Measurements from ENCODE around the gene MYBPC3.

The MYBPC3 gene

DNA sequence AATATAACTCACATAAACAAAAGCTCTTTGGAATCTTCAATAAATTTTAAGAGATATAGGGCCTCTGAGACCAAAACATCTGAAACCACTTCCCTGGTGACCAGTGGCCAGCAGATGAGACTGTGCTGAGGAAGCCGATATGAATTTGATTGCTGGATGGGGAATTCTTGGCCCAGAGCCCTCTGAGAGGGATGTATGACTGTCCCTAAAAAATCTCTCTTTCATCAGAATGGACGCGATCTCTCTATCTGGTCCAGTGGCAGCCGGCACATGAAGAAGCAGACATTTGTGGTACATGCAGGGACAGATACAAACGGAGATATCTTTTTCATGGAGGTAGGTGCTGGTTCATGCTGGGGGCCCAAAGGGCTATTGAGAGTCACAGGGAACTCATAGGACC, 37.5 kb downstream of the MYBPC3 start:
- DNase-seq: no peak

DNA sequence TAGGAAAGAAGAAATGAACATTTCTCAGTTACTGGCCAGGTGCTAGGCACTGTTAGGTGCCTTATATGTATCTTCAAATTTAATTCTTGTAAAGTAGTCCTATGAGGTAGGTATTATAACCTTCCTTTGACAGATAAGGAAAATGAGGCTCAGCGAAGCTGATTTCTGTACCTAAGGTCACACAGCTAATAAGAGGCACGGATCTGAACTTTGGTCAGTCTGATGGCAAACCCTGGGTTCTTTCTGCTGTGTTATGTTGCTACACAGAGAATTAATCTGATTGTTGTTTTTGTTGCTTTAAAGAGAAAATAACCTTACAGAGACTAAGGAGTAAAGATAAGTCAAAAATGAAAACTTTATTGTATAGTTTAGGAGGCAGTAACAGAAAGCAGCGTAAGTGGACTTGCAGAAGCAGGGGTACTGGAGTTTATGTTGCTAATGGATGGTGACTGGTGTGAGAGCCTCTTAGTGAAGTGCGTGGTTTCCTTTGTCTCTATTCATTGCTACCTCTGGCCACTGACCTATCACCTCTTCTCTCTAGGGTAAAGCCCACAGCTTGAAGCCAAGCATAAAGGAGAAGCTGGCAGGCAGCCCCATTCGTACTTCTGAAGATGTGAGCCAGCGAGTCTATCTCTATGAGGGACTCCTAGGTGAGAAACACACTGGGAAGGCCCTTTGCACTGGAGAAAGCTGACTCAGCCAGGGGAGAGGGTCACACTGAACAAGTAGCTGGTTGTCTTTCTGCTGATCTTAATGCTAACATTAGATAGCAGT, 44.3 kb downstream of the MYBPC3 start:
- DNase-seq: no peak

DNA sequence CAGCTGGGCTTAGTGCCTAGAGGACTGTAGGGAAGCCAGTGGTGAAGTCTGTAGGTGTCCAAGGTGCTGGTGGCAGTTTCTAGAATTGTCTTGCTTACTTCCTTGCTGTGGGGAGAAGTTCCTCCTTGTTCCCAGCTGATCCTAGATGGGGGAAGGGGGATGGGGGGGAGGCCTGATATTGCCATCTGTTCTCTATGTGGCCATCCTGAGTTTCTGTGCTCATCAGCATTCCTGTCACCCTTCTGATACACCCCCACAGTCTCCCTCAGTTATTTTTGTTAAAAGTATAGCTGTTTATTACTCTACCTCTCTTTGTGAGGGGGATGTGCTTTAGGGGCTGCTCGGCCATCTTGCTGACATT, 46.0 kb downstream of the MYBPC3 start:
- DNase-seq: no peak

DNA sequence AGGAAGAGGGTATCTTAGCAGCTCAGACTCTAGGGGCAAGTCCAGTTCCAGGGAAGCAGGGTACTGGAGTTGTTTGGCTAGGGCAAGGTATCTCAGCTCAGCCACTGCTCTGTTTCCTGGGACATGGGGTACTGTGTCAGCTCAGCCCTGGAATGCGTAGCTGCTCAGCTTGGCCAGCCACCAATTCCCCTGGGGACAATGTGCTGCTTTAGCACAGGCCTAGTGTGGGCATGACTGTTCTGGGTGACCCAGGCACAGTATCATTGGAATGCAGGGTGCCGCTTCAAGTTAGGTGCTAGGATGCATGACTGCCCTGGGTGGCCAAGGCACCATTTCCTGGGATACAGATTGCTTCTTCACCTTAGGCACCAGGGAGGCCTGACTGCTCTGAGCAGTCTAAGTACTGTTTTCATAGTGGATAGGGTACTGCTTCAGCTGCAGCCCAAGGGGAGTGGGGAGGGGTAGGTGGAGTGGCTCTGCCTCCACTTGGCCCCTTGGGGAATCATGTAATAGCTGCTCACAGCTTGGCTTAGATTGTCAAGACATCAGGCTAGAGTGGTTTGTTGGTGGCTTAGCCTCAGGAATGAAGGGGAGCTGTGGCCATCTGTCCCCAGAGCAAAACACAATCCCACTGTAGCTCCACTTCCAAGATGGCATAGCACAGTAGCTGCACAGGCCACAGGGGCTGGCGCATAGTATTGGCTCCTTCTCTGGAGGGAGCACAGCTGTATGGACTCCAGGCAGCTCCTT, 46.6 kb downstream of the MYBPC3 start:
- DNase-seq: no peak

DNA sequence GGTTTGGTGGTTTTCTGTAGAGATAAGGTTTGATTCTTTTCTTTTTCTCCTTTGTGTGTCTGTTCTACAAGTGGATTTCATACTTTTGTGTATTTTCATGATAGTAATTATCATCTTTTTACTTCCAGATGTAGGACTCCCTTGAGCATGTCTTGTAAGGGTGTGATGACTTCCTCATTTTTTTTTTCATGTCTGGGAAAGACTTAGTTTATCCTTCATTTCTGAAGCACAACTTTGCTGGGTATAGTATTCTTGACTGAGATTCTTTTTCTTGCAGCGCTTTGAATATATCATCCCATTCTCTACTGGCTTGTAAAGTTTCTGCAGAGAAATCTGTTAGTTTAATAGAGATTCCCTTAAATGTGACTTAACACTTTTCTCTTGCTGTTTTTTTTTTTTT, 49.6 kb downstream of the MYBPC3 start:
- DNase-seq: no peak

DNA sequence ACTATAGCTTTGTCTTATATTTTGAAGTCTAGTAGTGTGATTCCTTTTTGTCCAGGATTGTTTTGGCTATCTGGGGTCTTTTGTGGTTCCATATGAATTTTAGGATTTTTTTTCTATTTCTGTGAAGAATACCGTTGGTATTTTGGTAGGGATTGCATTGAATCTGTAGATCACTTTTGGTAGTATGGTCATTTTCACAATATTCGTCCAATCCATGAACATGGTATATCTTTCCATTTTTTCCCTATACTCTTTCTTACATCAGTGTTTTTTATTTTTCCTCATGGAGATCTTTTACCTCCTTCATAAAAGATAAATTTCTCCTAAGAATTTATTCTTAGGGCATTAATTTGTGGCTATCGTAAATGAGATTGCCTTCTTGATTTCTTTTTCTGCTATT, 53.4 kb downstream of the MYBPC3 start:
- no peak for DNase-seq

DNA sequence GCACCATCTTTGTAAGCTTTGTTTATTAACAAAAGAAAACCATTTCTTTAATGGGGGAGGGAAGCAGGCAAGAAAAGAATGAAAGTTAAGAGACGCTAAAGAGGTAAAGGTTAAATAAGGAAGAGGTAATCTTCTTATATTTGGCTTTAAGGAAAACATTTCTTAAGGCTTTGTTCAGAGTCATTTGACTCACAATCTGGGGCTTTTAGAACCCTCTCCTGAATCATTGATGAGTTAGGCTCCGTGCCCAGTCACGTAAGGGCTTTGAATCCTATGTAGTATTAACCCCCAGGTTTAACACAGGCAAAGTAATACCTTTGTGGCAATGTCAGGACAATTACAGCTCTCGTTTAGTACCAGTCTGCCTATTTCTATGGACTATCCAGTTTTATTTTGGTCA, 56.5 kb downstream of the MYBPC3 start:
- no peak for DNase-seq

DNA sequence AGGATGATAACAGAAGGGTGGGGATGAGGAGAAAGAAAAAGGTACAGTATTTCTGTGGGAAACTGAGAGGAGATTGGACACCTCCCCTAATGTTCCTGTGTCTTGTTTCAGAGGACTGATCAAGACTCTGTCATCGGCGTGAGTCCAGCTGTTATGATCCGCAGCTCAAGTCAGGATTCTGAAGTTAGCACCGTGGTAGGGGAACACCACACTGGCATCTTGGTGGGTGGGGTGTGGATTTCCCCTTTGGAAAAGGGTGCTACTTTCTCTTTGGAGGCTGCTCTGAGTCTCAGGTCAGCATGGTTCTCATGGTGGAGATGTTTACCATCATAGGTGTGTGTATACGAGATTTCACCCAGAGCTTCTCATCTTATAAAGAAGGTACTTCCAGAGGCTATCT, 57.1 kb downstream of the MYBPC3 start:
- no peak for DNase-seq

DNA sequence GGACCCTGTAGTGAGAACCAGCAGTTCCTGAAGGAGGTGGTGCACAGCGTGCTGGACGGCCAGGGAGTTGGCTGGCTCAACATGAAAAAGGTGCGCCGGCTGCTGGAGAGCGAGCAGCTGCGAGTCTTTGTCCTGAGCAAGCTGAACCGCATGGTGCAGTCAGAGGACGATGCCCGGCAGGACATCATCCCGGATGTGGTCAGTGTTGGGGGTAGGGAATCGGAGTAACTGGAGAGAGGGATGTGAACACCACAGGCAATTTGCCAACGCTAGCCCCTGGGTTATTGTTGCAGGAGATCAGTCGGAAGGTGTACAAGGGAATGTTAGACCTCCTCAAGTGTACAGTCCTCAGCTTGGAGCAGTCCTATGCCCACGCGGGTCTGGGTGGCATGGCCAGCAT, 62.6 kb downstream of the MYBPC3 start:
- no peak for DNase-seq

DNA sequence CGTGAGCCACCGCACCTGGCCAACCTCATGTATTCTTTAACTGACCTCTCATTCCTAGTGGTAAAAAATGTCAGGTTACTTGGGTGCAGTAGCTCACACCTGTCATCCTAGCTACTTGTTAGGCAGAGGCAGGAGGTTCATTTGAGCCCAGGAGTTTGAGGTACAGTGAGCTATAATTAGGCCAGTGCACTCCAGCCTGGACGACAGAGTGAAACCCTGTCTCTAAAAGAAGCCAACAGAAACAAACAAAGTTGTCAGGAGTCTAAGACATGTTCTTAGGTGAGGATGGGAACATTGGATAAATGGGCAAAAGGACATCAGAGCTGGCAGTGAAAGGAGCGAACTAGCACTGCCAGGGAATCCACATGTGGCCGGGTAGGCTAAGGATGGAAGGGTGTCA, 64.4 kb downstream of the MYBPC3 start:
- no peak for DNase-seq

DNA sequence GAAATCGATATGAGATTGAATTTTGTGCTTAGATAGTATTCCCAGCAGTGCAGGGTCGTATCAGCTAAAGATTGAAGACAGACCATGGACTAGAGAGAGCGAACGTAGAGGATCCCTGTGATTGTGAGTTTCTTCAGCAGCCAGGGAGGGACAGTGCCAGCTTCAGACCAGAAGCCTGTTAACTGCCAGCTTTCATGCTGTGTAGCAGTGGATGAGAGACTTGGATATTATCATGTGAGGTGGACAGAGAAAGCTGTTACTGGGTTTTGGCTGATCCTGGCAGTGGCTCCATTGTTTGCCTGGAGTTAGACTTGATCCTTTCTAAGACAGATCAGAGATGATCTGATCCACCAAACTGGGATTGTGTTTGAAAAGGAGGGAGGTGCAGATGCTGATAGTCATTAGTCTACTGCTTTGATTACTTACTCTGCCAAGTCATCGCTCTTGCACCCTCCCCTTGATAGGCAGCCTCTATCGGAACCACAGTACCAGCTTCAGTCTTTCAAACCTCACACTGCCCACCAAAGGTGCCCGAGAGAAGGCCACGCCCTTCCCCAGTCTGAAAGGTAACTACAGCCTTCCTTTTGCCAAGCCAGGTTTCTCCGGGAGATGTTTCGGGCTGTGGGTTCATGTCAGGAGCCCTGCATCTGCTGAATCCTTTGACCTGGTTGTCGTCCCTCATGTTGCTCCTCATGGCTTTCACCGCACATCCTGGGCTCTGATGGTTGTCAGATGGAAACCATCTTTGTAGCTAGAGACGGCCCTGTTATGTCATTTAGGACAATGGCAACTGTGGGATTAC, 66.3 kb downstream of the MYBPC3 start:
- DNase-seq: no peak

DNA sequence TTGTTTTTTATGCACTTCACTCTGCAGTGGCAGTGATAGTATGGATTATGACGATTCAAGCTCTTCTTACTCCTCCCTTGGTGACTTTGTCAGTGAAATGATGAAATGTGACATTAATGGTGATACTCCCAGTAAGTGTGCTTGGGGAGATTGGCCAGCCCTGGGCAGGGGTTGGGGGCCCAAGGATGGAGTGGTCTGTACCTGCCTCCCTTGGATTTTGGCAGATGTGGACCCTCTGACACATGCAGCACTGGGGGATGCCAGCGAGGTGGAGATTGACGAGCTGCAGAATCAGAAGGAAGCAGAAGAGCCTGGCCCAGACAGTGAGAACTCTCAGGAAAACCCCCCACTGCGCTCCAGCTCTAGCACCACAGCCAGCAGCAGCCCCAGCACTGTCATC, 68.4 kb downstream of the MYBPC3 start:
- DNase-seq: no peak

DNA sequence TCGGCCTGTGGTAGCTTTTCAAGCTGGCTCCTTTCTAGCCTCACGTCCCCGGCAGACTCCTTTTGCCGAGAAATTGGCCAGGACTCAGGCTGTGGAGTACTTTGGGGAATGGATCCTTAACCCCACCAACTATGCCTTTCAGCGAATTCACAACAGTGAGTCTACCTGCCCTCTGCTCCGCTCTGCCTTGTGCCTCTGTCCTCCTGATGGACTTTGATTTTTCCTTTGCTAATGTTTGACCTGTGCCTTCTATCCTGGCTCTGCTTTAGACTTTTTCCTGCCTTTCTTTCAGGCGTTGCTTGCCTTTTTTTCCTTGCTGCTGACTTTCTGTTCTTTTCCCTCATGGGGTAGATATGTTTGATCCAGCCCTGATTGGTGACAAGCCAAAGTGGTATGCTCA, 70.0 kb downstream of the MYBPC3 start:
- no peak for DNase-seq

Data from NCI-H2081 treated with DMSO at 0.1 percent for 48 hours (cell line).